ENCODE results near the gene ZNF213. TPM values are rescaled to one million over a fixed set of nuclear protein-coding genes. Genes with fewer than 3 reads are reported as not detected.
A peak's percentile ranks its signal among the peaks of the same experiment; 100 is the strongest.
"Not testable (repeated sequence)": the region's sequence is repeated elsewhere in the genome, so short reads cannot be mapped to it uniquely, and the experiment has no call there.

ZNF213 gene
- total and polyA plus RNA-seq, 2 donors: 1.5 to 5.2 TPM

- Histone ChIP-seq H3K4me3 (ENCODE audit: low read length in 2 of 2) (peak overlapping the region; percentile 73 to 99), H3K36me3 (ENCODE audit: control insufficient read depth in 2 of 2, insufficient read depth in 2 of 2, low read length in 1 of 2) (peaks cover 26 to 31% of the 10 kb centered on the region in 2 donors), H3K4me1 (ENCODE audit: control insufficient read depth in 2 of 2, insufficient read depth in 2 of 2, low read length in 2 of 2) (peaks cover 9 to 24% of the 10 kb centered on the region in 2 donors), H3K27me3 (ENCODE audit: control insufficient read depth in 2 of 2, insufficient read depth in 1 of 2, low read length in 1 of 2) (no peaks in the 10 kb centered on the region), H3K27ac (ENCODE audit: low read depth in 1 of 2, low read length in 1 of 2) (peak overlapping the region; percentile 78 to 90), H3K9me3 (ENCODE audit: control insufficient read depth in 2 of 2, insufficient read depth in 1 of 2, low read length in 1 of 2) (no peaks in the 10 kb centered on the region)
- DNase-seq (ENCODE audit: low read depth in 6 of 9, low spot score in 9 of 9): peak in 1 of 9 donors; percentile 64
- under 1% methylated on average over 43 of the region's 43 CpGs for WGBS
Measured at GRCh38 chr16:3135126-3135715, 392 bp downstream of the ZNF213 start.

GRCh38 chr16:3137267-3137666 is 2.4 kb downstream of the ZNF213 start:
- no peak overlapping the region for H3K4me3 ChIP-seq (ENCODE audit: low read length in 2 of 2)
- no peak overlapping the region for H3K27ac ChIP-seq (ENCODE audit: low read depth in 1 of 2, low read length in 1 of 2)
- H3K36me3 ChIP-seq (ENCODE audit: control insufficient read depth in 2 of 2, insufficient read depth in 2 of 2, low read length in 1 of 2): peaks cover 33 to 42% of the 10 kb centered on the region in 2 donors
- H3K9me3 ChIP-seq (ENCODE audit: control insufficient read depth in 2 of 2, insufficient read depth in 1 of 2, low read length in 1 of 2): no peaks in the 10 kb centered on the region
- peaks cover 9 to 20% of the 10 kb centered on the region in 2 donors for H3K4me1 ChIP-seq (ENCODE audit: control insufficient read depth in 2 of 2, insufficient read depth in 2 of 2, low read length in 2 of 2)
- H3K27me3 ChIP-seq (ENCODE audit: control insufficient read depth in 2 of 2, insufficient read depth in 1 of 2, low read length in 1 of 2): no peaks in the 10 kb centered on the region
- no peak for DNase-seq (ENCODE audit: low read depth in 6 of 9, low spot score in 9 of 9)
- WGBS: 98% methylated on average over 13 of the region's 13 CpGs

GRCh38 chr16:3138342-3138741 is 3.5 kb downstream of the ZNF213 start:
- peaks cover 9 to 18% of the 10 kb centered on the region in 2 donors for H3K4me1 ChIP-seq (ENCODE audit: control insufficient read depth in 2 of 2, insufficient read depth in 2 of 2, low read length in 2 of 2)
- no peak overlapping the region for H3K4me3 ChIP-seq (ENCODE audit: low read length in 2 of 2)
- no peak for DNase-seq (ENCODE audit: low read depth in 6 of 9, low spot score in 9 of 9)
- H3K27ac ChIP-seq (ENCODE audit: low read depth in 1 of 2, low read length in 1 of 2): no peak overlapping the region
- peaks cover 37 to 50% of the 10 kb centered on the region in 2 donors for H3K36me3 ChIP-seq (ENCODE audit: control insufficient read depth in 2 of 2, insufficient read depth in 2 of 2, low read length in 1 of 2)
- H3K27me3 ChIP-seq (ENCODE audit: control insufficient read depth in 2 of 2, insufficient read depth in 1 of 2, low read length in 1 of 2): no peaks in the 10 kb centered on the region
- no peaks in the 10 kb centered on the region for H3K9me3 ChIP-seq (ENCODE audit: control insufficient read depth in 2 of 2, insufficient read depth in 1 of 2, low read length in 1 of 2)
- WGBS: 96% methylated on average over 21 of the region's 21 CpGs

- no peaks in the 10 kb centered on the region for H3K27me3 ChIP-seq (ENCODE audit: control insufficient read depth in 2 of 2, insufficient read depth in 1 of 2, low read length in 1 of 2)
- H3K9me3 ChIP-seq (ENCODE audit: control insufficient read depth in 2 of 2, insufficient read depth in 1 of 2, low read length in 1 of 2): no peaks in the 10 kb centered on the region
- H3K27ac ChIP-seq (ENCODE audit: low read depth in 1 of 2, low read length in 1 of 2): no peak overlapping the region
- 93% methylated on average over 14 of the region's 14 CpGs for WGBS
- H3K36me3 ChIP-seq (ENCODE audit: control insufficient read depth in 2 of 2, insufficient read depth in 2 of 2, low read length in 1 of 2): peaks cover 37 to 50% of the 10 kb centered on the region in 2 donors
- DNase-seq (ENCODE audit: low read depth in 6 of 9, low spot score in 9 of 9): no peak
- H3K4me3 ChIP-seq (ENCODE audit: low read length in 2 of 2): no peak overlapping the region
- peaks cover 7 to 15% of the 10 kb centered on the region in 2 donors for H3K4me1 ChIP-seq (ENCODE audit: control insufficient read depth in 2 of 2, insufficient read depth in 2 of 2, low read length in 2 of 2)
Measured at GRCh38 chr16:3138823-3139426, 4.1 kb downstream of the ZNF213 start.

- not testable (repeated sequence) for H3K9me3 ChIP-seq (ENCODE audit: control insufficient read depth in 2 of 2, insufficient read depth in 1 of 2, low read length in 1 of 2); DNase-seq (ENCODE audit: low read depth in 6 of 9, low spot score in 9 of 9); H3K27me3 ChIP-seq (ENCODE audit: control insufficient read depth in 2 of 2, insufficient read depth in 1 of 2, low read length in 1 of 2); H3K4me1 ChIP-seq (ENCODE audit: control insufficient read depth in 2 of 2, insufficient read depth in 2 of 2, low read length in 2 of 2); H3K4me3 ChIP-seq (ENCODE audit: low read length in 2 of 2); H3K27ac ChIP-seq (ENCODE audit: low read depth in 1 of 2, low read length in 1 of 2)
- H3K36me3 ChIP-seq (ENCODE audit: control insufficient read depth in 2 of 2, insufficient read depth in 2 of 2, low read length in 1 of 2): peaks cover 37 to 50% of the 10 kb centered on the region in 2 donors
- WGBS: 95% methylated on average over 9 of the region's 9 CpGs
Measured at GRCh38 chr16:3139561-3139960, 4.7 kb downstream of the ZNF213 start.

- no peak overlapping the region for H3K4me3 ChIP-seq (ENCODE audit: low read length in 2 of 2)
- WGBS: 98% methylated on average over 69 of the region's 69 CpGs
- DNase-seq (ENCODE audit: low read depth in 6 of 9, low spot score in 9 of 9): no peak
- H3K36me3 ChIP-seq (ENCODE audit: control insufficient read depth in 2 of 2, insufficient read depth in 2 of 2, low read length in 1 of 2): peaks cover 37 to 50% of the 10 kb centered on the region in 2 donors
- peaks cover 4% of the 10 kb centered on the region in 2 donors for H3K4me1 ChIP-seq (ENCODE audit: control insufficient read depth in 2 of 2, insufficient read depth in 2 of 2, low read length in 2 of 2)
- peaks cover 0 to 3% of the 10 kb centered on the region in 2 donors for H3K27me3 ChIP-seq (ENCODE audit: control insufficient read depth in 2 of 2, insufficient read depth in 1 of 2, low read length in 1 of 2)
- H3K27ac ChIP-seq (ENCODE audit: low read depth in 1 of 2, low read length in 1 of 2): no peak overlapping the region
- no peaks in the 10 kb centered on the region for H3K9me3 ChIP-seq (ENCODE audit: control insufficient read depth in 2 of 2, insufficient read depth in 1 of 2, low read length in 1 of 2)
Measured at GRCh38 chr16:3140603-3141427, 6.0 kb downstream of the ZNF213 start.

GRCh38 chr16:3141781-3142311 is 7.0 kb downstream of the ZNF213 start:
- no peaks in the 10 kb centered on the region for H3K4me1 ChIP-seq (ENCODE audit: control insufficient read depth in 2 of 2, insufficient read depth in 2 of 2, low read length in 2 of 2)
- WGBS: over 99% methylated on average over 23 of the region's 23 CpGs
- peaks cover 37 to 50% of the 10 kb centered on the region in 2 donors for H3K36me3 ChIP-seq (ENCODE audit: control insufficient read depth in 2 of 2, insufficient read depth in 2 of 2, low read length in 1 of 2)
- H3K9me3 ChIP-seq (ENCODE audit: control insufficient read depth in 2 of 2, insufficient read depth in 1 of 2, low read length in 1 of 2): no peaks in the 10 kb centered on the region
- peaks cover 0 to 3% of the 10 kb centered on the region in 2 donors for H3K27me3 ChIP-seq (ENCODE audit: control insufficient read depth in 2 of 2, insufficient read depth in 1 of 2, low read length in 1 of 2)
- no peak overlapping the region for H3K4me3 ChIP-seq (ENCODE audit: low read length in 2 of 2)
- DNase-seq (ENCODE audit: low read depth in 6 of 9, low spot score in 9 of 9): no peak
- no peak overlapping the region for H3K27ac ChIP-seq (ENCODE audit: low read depth in 1 of 2, low read length in 1 of 2)

- Histone ChIP-seq H3K36me3 (ENCODE audit: control insufficient read depth in 2 of 2, insufficient read depth in 2 of 2, low read length in 1 of 2) (peaks cover 33 to 50% of the 10 kb centered on the region in 2 donors), H3K27me3 (ENCODE audit: control insufficient read depth in 2 of 2, insufficient read depth in 1 of 2, low read length in 1 of 2) (peaks cover 2 to 4% of the 10 kb centered on the region in 2 donors), H3K4me3 (ENCODE audit: low read length in 2 of 2) (no peak overlapping the region), H3K9me3 (ENCODE audit: control insufficient read depth in 2 of 2, insufficient read depth in 1 of 2, low read length in 1 of 2) (no peaks in the 10 kb centered on the region), H3K27ac (ENCODE audit: low read depth in 1 of 2, low read length in 1 of 2) (no peak overlapping the region), H3K4me1 (ENCODE audit: control insufficient read depth in 2 of 2, insufficient read depth in 2 of 2, low read length in 2 of 2) (no peaks in the 10 kb centered on the region)
- WGBS: 99% methylated on average over 22 of the region's 22 CpGs
- DNase-seq (ENCODE audit: low read depth in 6 of 9, low spot score in 9 of 9): no peak
Measured at GRCh38 chr16:3142327-3142726, 7.5 kb downstream of the ZNF213 start.

GRCh38 chr16:3142770-3143169 is 7.9 kb downstream of the ZNF213 start:
- over 99% methylated on average over 13 of the region's 13 CpGs for WGBS
- peaks cover 6 to 8% of the 10 kb centered on the region in 2 donors for H3K27me3 ChIP-seq (ENCODE audit: control insufficient read depth in 2 of 2, insufficient read depth in 1 of 2, low read length in 1 of 2)
- H3K4me3 ChIP-seq (ENCODE audit: low read length in 2 of 2): no peak overlapping the region
- no peaks in the 10 kb centered on the region for H3K4me1 ChIP-seq (ENCODE audit: control insufficient read depth in 2 of 2, insufficient read depth in 2 of 2, low read length in 2 of 2)
- no peak overlapping the region for H3K27ac ChIP-seq (ENCODE audit: low read depth in 1 of 2, low read length in 1 of 2)
- no peak for DNase-seq (ENCODE audit: low read depth in 6 of 9, low spot score in 9 of 9)
- H3K36me3 ChIP-seq (ENCODE audit: control insufficient read depth in 2 of 2, insufficient read depth in 2 of 2, low read length in 1 of 2): peaks cover 30 to 49% of the 10 kb centered on the region in 2 donors
- no peaks in the 10 kb centered on the region for H3K9me3 ChIP-seq (ENCODE audit: control insufficient read depth in 2 of 2, insufficient read depth in 1 of 2, low read length in 1 of 2)

All from thymus (tissue), 11 donors.